GM12878 (cell line): ENCODE results near the gene CEND1. TPM values are rescaled to one million over a fixed set of nuclear protein-coding genes. Genes with fewer than 3 reads are reported as not detected.

Experiments
- ATAC-seq: fragments of 200-7000 bp; cut with Tn5 transposase; 3 replicates; pipeline ENCODE4 v1.9.1; 2020; ENCODE audit warnings: mild to moderate bottlenecking, moderate library complexity
- BruUV-seq: library from RNA; stranded (reverse); fragments of 400-500 nt; replicated peaks from 2 replicates; lab custom pipeline; 2021; lab: Mats Ljungman, UMichigan
- CTCF ChIA-PET: fragments of 300-600 bp; sonication (Branson Sonifier 250); formaldehyde crosslinking; extraction: SDS; loops from one replicate; lab custom pipeline; 2021; ENCODE audit warnings: inconsistent platforms; lab: Yijun Ruan, JAX
- POLR2A ChIA-PET: fragments of 350-600 bp; formaldehyde crosslinking; extraction: SDS; loops from one replicate; lab custom pipeline; 2021; ENCODE audit warnings: inconsistent platforms; lab: Charles Lee
- RAD21 ChIA-PET: fragments of 300-600 bp; sonication (Branson Sonifier 250); formaldehyde crosslinking; loops from one replicate; lab custom pipeline; 2023; ENCODE audit warnings: antibody characterized with exemption; ENCODE audit not compliant: unreplicated experiment; lab: Charles Lee
- SMC1A ChIA-PET: fragments of 300-600 bp; sonication (Branson Sonifier 250); formaldehyde crosslinking; loops from one replicate; lab custom pipeline; 2023; ENCODE audit not compliant: unreplicated experiment, uncharacterized antibody; lab: Charles Lee
- DNase-seq: peaks from one replicate; pipeline ENCODE4 v3.0.0-alpha.2; 2011; ENCODE audit warnings: low read depth, low spot score
- FAIRE-seq: peaks from 3 replicates; lab custom pipeline; 2011; peaks lifted over from hg19 to GRCh38; lab: Jason Lieb, UNC
- H2AFZ ChIP-seq: 2 replicates; pipeline ENCODE4 v1.6.0; 2011; ENCODE audit warnings: low read depth, low read length, control low read depth; ENCODE audit not compliant: control insufficient read depth
- H3K27ac ChIP-seq: 2 replicates; pipeline ENCODE4 v1.5.1; 2011; ENCODE audit warnings: control low read depth; ENCODE audit not compliant: control insufficient read depth, insufficient read depth
- H3K27me3 ChIP-seq, 2 experiments: replicated peaks in 1 of 2; 2 replicates each; pipeline versions ENCODE4 v1.6.0 to v1.6.1; 2011; ENCODE audit warnings: low read length in 1 of 2; ENCODE audit not compliant: control insufficient read depth in 2 of 2, insufficient read depth in 2 of 2
- H3K36me3 ChIP-seq, 2 experiments: 2 replicates each; pipeline ENCODE4 v1.5.1; 2011; ENCODE audit warnings: low read length in 1 of 2; ENCODE audit not compliant: control insufficient read depth in 2 of 2, insufficient read depth in 2 of 2
- H3K4me1 ChIP-seq: 2 replicates; pipeline ENCODE4 v1.6.1; 2011; ENCODE audit warnings: mild to moderate bottlenecking, low read length, moderate library complexity, mixed read lengths; ENCODE audit not compliant: control insufficient read depth, insufficient read depth
- H3K4me2 ChIP-seq: 2 replicates; pipeline ENCODE4 v1.6.0; 2011; ENCODE audit warnings: control low read depth; ENCODE audit not compliant: control insufficient read depth, insufficient read depth
- H3K4me3 ChIP-seq: fragments of 200-600 bp; sonication (generic); 2 replicates; pipeline ENCODE4 v1.5.1; 2016
- H3K79me2 ChIP-seq: 2 replicates; pipeline ENCODE4 v1.6.0; 2011; ENCODE audit warnings: low read length; ENCODE audit not compliant: control insufficient read depth, insufficient read depth
- H3K9ac ChIP-seq: 2 replicates; pipeline ENCODE4 v1.8.0; 2011; ENCODE audit warnings: low read length, control low read depth, mixed read lengths; ENCODE audit not compliant: control insufficient read depth, insufficient read depth
- H3K9me3 ChIP-seq: replicated peaks from 3 replicates; pipeline ENCODE4 v1.5.1; 2011; ENCODE audit warnings: mild to moderate bottlenecking, low read length; ENCODE audit not compliant: control insufficient read depth, insufficient read depth
- H4K20me1 ChIP-seq: 2 replicates; pipeline ENCODE4 v1.6.0; 2011; ENCODE audit not compliant: control insufficient read depth, insufficient read depth
- BACH1 ChIP-seq: fragments of 450-650 bp; IDR thresholded peaks from 2 replicates; pipeline ENCODE4 v1.6.1; 2017; ENCODE audit warnings: mild to moderate bottlenecking, borderline replicate concordance
- CUX1 ChIP-seq: IDR thresholded peaks from 2 replicates; pipeline ENCODE4 v1.6.1; 2012; ENCODE audit warnings: improper control_type of control experiment, low read depth, low read length; ENCODE audit not compliant: insufficient replicate concordance
- DPF2 ChIP-seq: fragments of 450-650 bp; IDR thresholded peaks from 2 replicates; pipeline ENCODE4 v1.6.1; 2017; ENCODE audit warnings: mild to moderate bottlenecking
- ETV6 ChIP-seq, 2 experiments: fragments of 450-650 bp in 1 of 2; IDR thresholded peaks in 1 of 2; conservative IDR thresholded peaks in 1 of 2; 2 replicates each; pipeline ENCODE4 v1.6.1; 2014; ENCODE audit warnings: antibody characterized with exemption in 1 of 2, borderline replicate concordance in 1 of 2, low read depth in 1 of 2, mild to moderate bottlenecking in 1 of 2, moderate library complexity in 1 of 2
- HSF1 ChIP-seq: fragments of 150-350 bp; IDR thresholded peaks from 2 replicates; pipeline ENCODE4 v1.6.1; 2014; ENCODE audit warnings: mild to moderate bottlenecking, low read depth, low read length
- IRF4 ChIP-seq: IDR thresholded peaks from 2 replicates; pipeline ENCODE4 v1.6.1; 2011; ENCODE audit warnings: low read depth, low read length
- NBN ChIP-seq: fragments of 450-650 bp; IDR thresholded peaks from 2 replicates; pipeline ENCODE4 v1.6.1; 2016
- NRF1 ChIP-seq: conservative IDR thresholded peaks from 2 replicates; pipeline ENCODE4 v1.6.1; 2011; ENCODE audit warnings: mild to moderate bottlenecking, low read depth, low read length, improper control_type of control experiment
- PRDM15 ChIP-seq: fragments of 450-650 bp; formaldehyde crosslinking; IDR thresholded peaks from 2 replicates; pipeline ENCODE4 v1.4.0; 2020; ENCODE audit warnings: mild to moderate bottlenecking, moderate library complexity
- SMAD1 ChIP-seq: fragments of 450-650 bp; IDR thresholded peaks from 2 replicates; pipeline ENCODE4 v1.6.1; 2018; ENCODE audit warnings: mild to moderate bottlenecking, low read depth; ENCODE audit not compliant: partially characterized antibody
- SREBF2 ChIP-seq: IDR thresholded peaks from 2 replicates; pipeline ENCODE4 v1.6.1; 2012; ENCODE audit warnings: mild to moderate bottlenecking, low read length
- TCF3 ChIP-seq: IDR thresholded peaks from 2 replicates; pipeline ENCODE4 v1.6.1; 2012; ENCODE audit warnings: low read depth, mild to moderate bottlenecking, low read length, borderline replicate concordance; ENCODE audit not compliant: insufficient read depth
- USF2 ChIP-seq: IDR thresholded peaks from 2 replicates; pipeline ENCODE4 v1.6.1; 2011; ENCODE audit warnings: low read depth, low read length, improper control_type of control experiment, borderline replicate concordance
- ZNF274 ChIP-seq: IDR thresholded peaks from one replicate; pipeline ENCODE4 v1.8.0; 2011; ENCODE audit not compliant: insufficient read length, insufficient read depth
- WGBS: methylation state at CpG from one replicate; pipeline ENCODE4 v1.1.6; 2016; ENCODE audit warnings: low lambda C conversion rate; ENCODE audit not compliant: insufficient replicate concordance, insufficient coverage; ENCODE audit errors: missing lambda C conversion rate; 5-methylcytosine and 5-hydroxymethylcytosine counted together
- in situ Hi-C: fragments of 300-500 bp; cut with MboI; formaldehyde crosslinking; loops from 9 replicates; pipeline ENCODE4 v1.14.3; 2018; ENCODE audit warnings: mixed read lengths
- intact Hi-C: fragments of 100-400 bp; cut with micrococcal nuclease; formaldehyde crosslinking; loops from one replicate; pipeline ENCODE4 v1.14.2; 2022; ENCODE audit not compliant: unreplicated experiment
- polyA plus RNA-seq, 11 experiments: library from polyadenylated mRNA; depleted of rRNA in 4 of 11; unstranded in 6 of 11; stranded (reverse) in 5 of 11; fragments of >200 nt; fragmentation: Nextera tagmentation in 4 of 11; fragmentation: Illumina TruSeq in 1 of 11; extraction: Ambion mirVana in 4 of 11; extraction: Trizol in 1 of 11; gene quantifications; 1 replicate in 1 of 11; 2 replicates in 10 of 11; pipeline versions ENCODE4 v1.2.1 to v1.2.3, GENCODE V29; 2011 to 2016; ENCODE audit warnings: inconsistent platforms in 2 of 11, missing spikeins in 2 of 11, low read depth in 1 of 11
- total RNA-seq, 4 experiments: library from RNA; depleted of rRNA in 3 of 4; stranded (reverse); fragments of >200 nt in 3 of 4; fragmentation: Illumina TruSeq in 1 of 4; extraction: Trizol in 1 of 4; gene quantifications; 2 replicates each; pipeline versions ENCODE4 v1.2.1 to v1.2.3, GENCODE V29; 2013 to 2021

Gene CEND1
- total and polyA plus RNA-seq, 10 of the 15 experiments (the other 5 are each of a cell fraction or from before 2014, with no cell fraction given), result 0.31 to 13.6 (median 7.2) TPM; not detected in 1

GRCh38 chr11:792535-792821 lies 2.6 kb upstream of the CEND1 start:
- no peak for FAIRE-seq
- no peaks in the 10 kb centered on the region for H4K20me1 ChIP-seq
- in situ Hi-C loops, result no loop called here
- H2AFZ ChIP-seq, result no peak overlapping the region
- intact Hi-C loops, result no loop called here
- no peak overlapping the region for H3K4me2 ChIP-seq
- H3K36me3 ChIP-seq, result peaks cover 0 to 9% of the 10 kb centered on the region in 2 experiments; a peak in 2 of 4 replicates
- RAD21 ChIA-PET, result no interaction called here
- no peak overlapping the region for H3K27ac ChIP-seq
- CTCF ChIA-PET, result no interaction called here
- no peaks in the 10 kb centered on the region for H3K27me3 ChIP-seq
- BruUV-seq, result no TSS peak
- WGBS, result 86% methylated on average over 13 of the region's 15 CpGs
- peaks cover 22% of the 10 kb centered on the region for H3K4me1 ChIP-seq
- SMC1A ChIA-PET, result no interaction called here
- no peak for DNase-seq
- no peak overlapping the region for H3K9ac ChIP-seq
- POLR2A ChIA-PET, result no interaction called here
- ATAC-seq, result no peak
- H3K9me3 ChIP-seq, result no peaks in the 10 kb centered on the region
- H3K79me2 ChIP-seq, result peaks cover 27% of the 10 kb centered on the region
- TF ChIP-seq IRF4 (no peak), USF2 (no peak), BACH1 (no peak), CUX1 (no peak), NBN (no peak), NRF1 (no peak), PRDM15 (no peak), DPF2 (no peak), HSF1 (no peak), SREBF2 (no peak), TCF3 (no peak), ETV6 (conservative IDR thresholded peaks at IDR 0.05 in 1 of 2, IDR thresholded peaks at IDR 0.05 in 1 of 2; ENCODE audit: borderline replicate concordance in 1 of 2, low read depth in 1 of 2) (no peak), SMAD1 (no peak), ZNF274 (no peak)
- H3K4me3 ChIP-seq, result no peak overlapping the region
